ENCODE data around the gene FGF8.

The FGF8 gene

DNA sequence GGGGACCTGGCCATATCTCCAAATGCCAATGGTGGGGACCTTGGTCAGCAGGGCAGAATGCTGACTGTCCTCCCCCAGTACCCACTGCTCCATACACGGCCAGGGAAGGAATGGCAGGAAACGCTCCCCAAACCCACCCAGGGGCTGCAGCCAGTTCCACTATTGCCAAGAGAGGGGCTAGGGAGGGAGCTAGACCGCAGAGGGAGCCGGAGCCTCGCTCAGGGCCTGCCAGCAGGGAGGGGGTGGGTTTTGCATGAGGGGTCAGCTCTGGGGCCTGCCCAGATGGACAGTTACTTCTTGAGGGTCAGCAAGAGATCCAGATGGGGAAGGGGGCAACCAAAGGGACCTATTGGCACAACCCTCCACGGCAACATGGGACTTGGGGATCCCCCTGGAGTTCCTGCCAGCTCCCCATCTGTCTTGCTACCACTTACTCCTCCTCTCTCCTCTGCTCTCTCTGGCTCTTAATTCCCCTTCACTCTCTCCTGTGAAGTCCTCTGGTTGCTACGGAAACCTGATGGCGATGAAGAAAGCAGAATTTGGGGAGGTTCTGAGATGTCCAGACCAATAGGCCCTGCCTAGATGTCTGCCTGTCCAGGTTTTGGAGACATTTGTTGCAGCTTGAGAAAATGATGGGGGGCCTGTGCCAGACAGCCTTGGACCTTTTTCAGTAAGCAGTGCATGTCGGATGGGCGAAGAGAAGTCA, 12.6 kb downstream of the FGF8 start:
- no peak for DNase-seq (ENCODE audit: low read depth)
- no peak overlapping the region for H3K4me3 ChIP-seq (ENCODE audit: control insufficient read depth, low read depth, low read length)
- TF ChIP-seq, protein P1, sequence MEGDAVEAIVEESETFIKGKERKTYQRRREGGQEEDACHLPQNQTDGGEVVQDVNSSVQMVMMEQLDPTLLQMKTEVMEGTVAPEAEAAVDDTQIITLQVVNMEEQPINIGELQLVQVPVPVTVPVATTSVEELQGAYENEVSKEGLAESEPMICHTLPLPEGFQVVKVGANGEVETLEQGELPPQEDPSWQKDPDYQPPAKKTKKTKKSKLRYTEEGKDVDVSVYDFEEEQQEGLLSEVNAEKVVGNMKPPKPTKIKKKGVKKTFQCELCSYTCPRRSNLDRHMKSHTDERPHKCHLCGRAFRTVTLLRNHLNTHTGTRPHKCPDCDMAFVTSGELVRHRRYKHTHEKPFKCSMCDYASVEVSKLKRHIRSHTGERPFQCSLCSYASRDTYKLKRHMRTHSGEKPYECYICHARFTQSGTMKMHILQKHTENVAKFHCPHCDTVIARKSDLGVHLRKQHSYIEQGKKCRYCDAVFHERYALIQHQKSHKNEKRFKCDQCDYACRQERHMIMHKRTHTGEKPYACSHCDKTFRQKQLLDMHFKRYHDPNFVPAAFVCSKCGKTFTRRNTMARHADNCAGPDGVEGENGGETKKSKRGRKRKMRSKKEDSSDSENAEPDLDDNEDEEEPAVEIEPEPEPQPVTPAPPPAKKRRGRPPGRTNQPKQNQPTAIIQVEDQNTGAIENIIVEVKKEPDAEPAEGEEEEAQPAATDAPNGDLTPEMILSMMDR (IDR thresholded peaks at IDR 0.05; ENCODE audit: control insufficient read depth, insufficient read depth, low read depth, low read length, missing control alignments), result no peak

DNA sequence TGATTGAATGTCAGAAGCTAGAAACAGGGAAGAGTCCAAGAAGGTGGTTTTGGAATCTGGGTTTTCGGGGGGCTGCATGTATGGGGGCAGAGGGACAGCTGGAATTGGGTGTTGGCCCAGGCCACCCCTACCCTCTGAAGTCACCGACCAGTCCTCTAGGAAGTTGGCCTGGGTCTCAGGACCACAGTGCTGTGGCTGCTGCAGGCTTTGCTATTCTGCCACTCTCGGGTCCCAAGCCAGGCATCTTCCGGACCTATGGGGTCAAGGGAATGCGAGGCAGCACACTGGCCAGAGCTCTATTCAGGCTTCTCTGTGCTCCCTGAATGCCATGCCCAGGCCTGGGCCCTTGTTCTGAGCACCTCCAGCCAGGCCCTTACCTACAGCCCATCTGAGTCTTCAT, 13.2 kb downstream of the FGF8 start:
- TF ChIP-seq, protein P1 (IDR thresholded peaks at IDR 0.05; ENCODE audit: control insufficient read depth, insufficient read depth, low read depth, low read length, missing control alignments), result no peak
- H3K4me3 ChIP-seq (ENCODE audit: control insufficient read depth, low read depth, low read length), result no peak overlapping the region
- no peak for DNase-seq (ENCODE audit: low read depth)

DNA sequence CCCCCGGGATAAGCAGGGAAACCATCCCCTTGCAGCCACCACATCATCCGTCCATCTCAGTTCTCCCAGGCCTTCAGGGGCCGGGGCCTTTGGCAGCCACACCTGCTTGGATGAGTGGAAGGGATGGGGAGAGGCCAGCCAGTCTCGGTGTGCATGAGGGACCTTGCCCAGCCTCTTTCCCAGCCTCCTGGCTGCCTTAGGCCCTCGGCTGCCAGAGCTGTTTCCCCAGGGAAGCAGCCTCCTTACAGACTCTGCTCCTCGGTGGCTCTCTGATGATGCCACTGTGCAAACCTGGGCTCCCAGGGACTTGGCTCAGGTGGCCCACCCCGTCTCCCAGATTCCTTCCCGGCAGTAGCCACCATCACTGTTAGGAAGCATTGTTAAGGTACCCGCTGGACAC, 14.7 kb downstream of the FGF8 start:
- no peak for DNase-seq (ENCODE audit: low read depth)
- H3K4me3 ChIP-seq (ENCODE audit: control insufficient read depth, low read depth, low read length), result no peak overlapping the region
- TF ChIP-seq, protein P1 (IDR thresholded peaks at IDR 0.05; ENCODE audit: control insufficient read depth, insufficient read depth, low read depth, low read length, missing control alignments), result no peak

DNA sequence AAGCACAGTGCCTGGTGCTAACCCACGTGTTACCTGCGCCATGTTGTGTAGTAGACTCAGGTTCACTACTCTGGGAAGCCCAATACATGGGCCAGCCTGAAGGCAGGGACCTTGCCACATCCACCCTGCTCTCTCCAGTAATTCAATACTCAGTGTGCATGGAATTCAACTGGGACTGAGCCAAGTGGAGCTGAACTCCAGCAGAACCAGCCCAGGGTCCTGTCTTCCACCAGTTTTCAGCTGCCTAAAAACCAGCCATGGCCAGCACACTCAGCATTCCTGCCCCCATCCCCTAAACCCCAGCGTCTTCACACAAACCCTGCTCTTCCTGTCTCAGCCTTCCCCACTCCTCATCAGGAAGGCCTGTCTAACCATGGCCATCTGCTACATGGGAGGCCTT, 15.4 kb downstream of the FGF8 start:
- H3K4me3 ChIP-seq (ENCODE audit: control insufficient read depth, low read depth, low read length), result no peak overlapping the region
- no peak for DNase-seq (ENCODE audit: low read depth)
- TF ChIP-seq, protein P1 (IDR thresholded peaks at IDR 0.05; ENCODE audit: control insufficient read depth, insufficient read depth, low read depth, low read length, missing control alignments), result no peak

DNA sequence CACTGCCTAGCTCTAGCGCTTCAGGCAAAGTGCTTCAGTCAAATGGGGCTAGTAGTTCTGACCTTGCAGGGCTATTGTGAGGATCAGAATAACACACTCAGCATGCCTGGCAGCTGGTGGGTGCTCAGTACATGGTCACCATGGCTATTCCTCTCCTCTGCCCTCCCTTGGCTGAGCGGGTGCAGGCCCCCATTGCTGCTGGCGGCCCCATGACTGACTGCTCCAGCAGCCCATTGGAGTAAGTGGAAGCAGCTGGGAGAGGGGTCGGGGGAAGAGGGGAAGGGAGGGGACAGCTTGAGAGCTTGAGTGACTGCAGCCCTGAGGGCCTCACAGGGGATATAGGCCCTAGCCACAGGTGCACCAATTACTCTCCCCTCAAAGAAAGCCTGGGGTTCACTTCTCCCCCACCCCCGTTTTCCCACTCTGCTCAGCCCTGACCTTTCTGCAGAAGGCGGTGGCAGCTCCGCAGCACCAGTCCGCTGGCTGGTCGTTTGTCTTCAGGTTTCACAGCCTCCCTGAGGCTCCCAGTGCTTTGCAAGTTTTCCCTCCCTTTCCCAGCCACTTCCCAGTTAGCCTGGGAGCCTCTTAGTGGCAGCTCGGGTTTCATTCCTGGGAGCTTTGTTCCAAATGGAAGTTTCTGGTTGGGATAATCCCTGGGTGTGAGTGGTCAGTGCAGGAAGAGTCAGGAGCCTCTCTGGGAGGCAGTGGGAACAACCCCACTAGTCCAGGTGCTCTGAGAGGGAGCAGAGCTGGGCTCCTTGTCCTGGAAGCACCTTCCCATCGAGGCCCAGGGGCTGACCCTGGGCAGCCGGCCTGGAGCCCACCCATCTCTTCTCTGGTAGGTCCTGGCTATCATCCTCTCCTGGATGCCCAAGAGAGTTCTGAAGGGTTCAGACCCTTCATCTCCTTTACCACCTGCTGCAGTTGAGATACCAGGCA, 16.3 kb downstream of the FGF8 start:
- H3K4me3 ChIP-seq (ENCODE audit: control insufficient read depth, low read depth, low read length), result no peak overlapping the region
- DNase-seq (ENCODE audit: low read depth), result no peak
- TF ChIP-seq, protein P1 (IDR thresholded peaks at IDR 0.05; ENCODE audit: control insufficient read depth, insufficient read depth, low read depth, low read length, missing control alignments), result no peak

DNA sequence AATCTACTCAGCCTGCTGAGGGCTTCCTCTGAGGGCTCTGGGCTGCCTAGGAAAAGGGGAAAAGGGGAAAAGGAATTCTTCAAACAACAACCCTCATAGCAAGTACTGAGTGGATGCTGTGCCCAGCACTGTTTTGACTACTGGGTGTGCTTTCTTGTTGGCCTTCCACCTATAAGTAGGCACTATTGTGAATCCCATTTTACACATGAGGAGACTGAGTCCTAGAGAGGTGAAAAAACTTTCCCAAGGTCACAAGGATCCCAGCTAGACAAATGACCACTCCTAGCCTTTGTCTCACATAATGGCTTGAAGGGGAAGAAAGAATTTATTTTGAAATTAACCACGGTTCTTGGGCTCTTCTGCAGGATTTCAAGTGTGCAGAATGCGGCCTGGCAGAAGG, 17.1 kb downstream of the FGF8 start:
- no peak overlapping the region for H3K4me3 ChIP-seq (ENCODE audit: control insufficient read depth, low read depth, low read length)
- DNase-seq (ENCODE audit: low read depth), result no peak
- TF ChIP-seq, protein P1 (IDR thresholded peaks at IDR 0.05; ENCODE audit: control insufficient read depth, insufficient read depth, low read depth, low read length, missing control alignments), result no peak
